Keratinocyte (primary cell): Measurements from ENCODE around the gene OR7A17. TPM values are rescaled to one million over a fixed set of nuclear protein-coding genes. Genes with fewer than 3 reads are reported as not detected.

ENCODE experiments used
- DNase-seq: peaks from one replicate; pipeline ENCODE4 v3.0.0-alpha.2; 2011; ENCODE audit warnings: low read depth, missing footprints, low spot score
- FAIRE-seq: peaks from 2 replicates; lab custom pipeline; 2011; peaks lifted over from hg19 to GRCh38; lab: Jason Lieb, UNC
- H2AFZ ChIP-seq: 2 replicates; pipeline ENCODE4 v1.6.0; 2012; ENCODE audit warnings: low read length, control low read depth, inconsistent platforms; ENCODE audit not compliant: control insufficient read depth
- H3K27ac ChIP-seq: 2 replicates; pipeline ENCODE4 v1.5.1; 2011; ENCODE audit warnings: low read length; ENCODE audit not compliant: control insufficient read depth, insufficient read depth
- H3K27me3 ChIP-seq: 3 replicates; pipeline ENCODE4 v1.6.0; 2011; ENCODE audit warnings: low read length; ENCODE audit not compliant: control insufficient read depth, insufficient read depth; ENCODE audit errors: extremely low read depth
- H3K36me3 ChIP-seq, 2 experiments: 2 replicates in 1 of 2; 3 replicates in 1 of 2; pipeline ENCODE4 v1.5.1; 2011; ENCODE audit warnings: low read length in 2 of 2, mild to moderate bottlenecking in 1 of 2; ENCODE audit not compliant: control insufficient read depth in 2 of 2, insufficient read depth in 2 of 2; ENCODE audit errors: extremely low read depth in 1 of 2
- H3K4me1 ChIP-seq: 3 replicates; pipeline ENCODE4 v1.5.1; 2011; ENCODE audit warnings: low read length; ENCODE audit not compliant: control insufficient read depth, insufficient read depth; ENCODE audit errors: extremely low read depth
- H3K4me2 ChIP-seq: 3 replicates; pipeline ENCODE4 v1.6.0; 2011; ENCODE audit warnings: low read depth, low read length; ENCODE audit not compliant: control insufficient read depth, insufficient read depth; ENCODE audit errors: extremely low read depth
- H3K4me3 ChIP-seq, 3 experiments: fragments of 200-600 bp in 1 of 3; sonication (generic) in 1 of 3; 2 replicates in 2 of 3; 3 replicates in 1 of 3; pipeline ENCODE4 v1.5.1; 2011 to 2016; ENCODE audit warnings: low read length in 3 of 3, mild to moderate bottlenecking in 3 of 3, control low read depth in 2 of 3, inconsistent platforms in 1 of 3, low read depth in 1 of 3, mixed read lengths in 1 of 3, mixed run types in 1 of 3, moderate library complexity in 1 of 3; ENCODE audit not compliant: control insufficient read depth in 2 of 3, insufficient read depth in 2 of 3; ENCODE audit errors: extremely low read depth in 1 of 3
- H3K79me2 ChIP-seq: 2 replicates; pipeline ENCODE4 v1.6.0; 2012; ENCODE audit warnings: low read length; ENCODE audit not compliant: control insufficient read depth, insufficient read depth
- H3K9ac ChIP-seq: 3 replicates; pipeline ENCODE4 v1.6.0; 2011; ENCODE audit warnings: low read length; ENCODE audit not compliant: control insufficient read depth, insufficient read depth; ENCODE audit errors: extremely low read depth
- H3K9me1 ChIP-seq: 3 replicates; pipeline ENCODE4 v1.6.0; 2011; ENCODE audit warnings: low read length; ENCODE audit not compliant: control insufficient read depth, insufficient read depth; ENCODE audit errors: extremely low read depth
- H3K9me3 ChIP-seq: 2 replicates; pipeline ENCODE4 v1.5.1; 2012; ENCODE audit warnings: low read depth, low read length; ENCODE audit not compliant: control insufficient read depth
- H4K20me1 ChIP-seq: 3 replicates; pipeline ENCODE4 v1.6.0; 2011; ENCODE audit warnings: low read length; ENCODE audit not compliant: control insufficient read depth, insufficient read depth; ENCODE audit errors: extremely low read depth
- EZH2 ChIP-seq: IDR thresholded peaks from one replicate; pipeline ENCODE4 v1.6.1; 2012; ENCODE audit warnings: inconsistent platforms, mild to moderate bottlenecking, low read length, moderate library complexity
- dilution Hi-C: fragments of 300-500 bp; cut with MboI; formaldehyde crosslinking; loops from one replicate; pipeline ENCODE4 v1.7.0; 2020; ENCODE audit warnings: low sequenced_read_pairs; ENCODE audit not compliant: extremely low pct_ligation_motif_present
- polyA plus RNA-seq, 5 experiments: library from polyadenylated mRNA; depleted of rRNA in 3 of 5; stranded (reverse) in 3 of 5; stranded (forward) in 1 of 5; unstranded in 1 of 5; fragments of >200 nt; gene quantifications; 1 replicate in 1 of 5; 2 replicates in 3 of 5; 3 replicates in 1 of 5; pipeline versions ENCODE4 v1.2.1 to v1.2.3, GENCODE V29; 2011 to 2012; ENCODE audit warnings: missing spikeins in 2 of 5, low read depth in 1 of 5, low replicate concordance in 1 of 5
- TF ChIP-seq, protein P1 (sequence below), 3 experiments: IDR thresholded peaks in 1 of 3; conservative IDR thresholded peaks in 1 of 3; optimal IDR thresholded peaks in 1 of 3; 2 replicates in 2 of 3; 3 replicates in 1 of 3; pipeline versions ENCODE3 to v1.5.1; 2011; ENCODE audit warnings: low read length in 3 of 3, mild to moderate bottlenecking in 3 of 3, moderate library complexity in 2 of 3, control low read depth in 1 of 3, inconsistent platforms in 1 of 3; ENCODE audit not compliant: insufficient read depth in 2 of 3; ENCODE audit errors: extremely low read depth in 1 of 3

Gene OR7A17
- polyA plus RNA-seq, 1 donor (not counting 4 experiments of a cell fraction or from before 2014, with no cell fraction given), result not detected

DNA sequence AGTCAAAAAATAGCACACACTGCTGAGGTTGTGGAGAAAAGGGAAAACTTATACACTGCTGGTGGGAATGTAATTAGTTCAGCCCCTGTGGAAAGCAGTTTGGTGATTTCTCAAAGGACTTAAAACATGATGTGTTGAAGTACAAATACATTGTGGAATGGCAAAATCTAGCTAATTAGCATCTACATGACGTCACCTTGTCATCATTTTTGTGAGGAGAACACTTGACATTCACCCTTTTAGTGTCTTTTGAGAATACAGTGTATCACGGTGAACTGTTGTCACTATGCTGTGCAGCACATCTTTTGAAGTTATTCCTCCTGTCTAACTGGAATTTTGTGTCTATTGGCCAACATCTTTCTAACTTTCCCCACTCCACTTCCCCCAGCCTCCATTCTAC, 42.8 kb downstream of the OR7A17 start:
- Histone ChIP-seq H3K36me3 (no peaks in the 10 kb centered on the region), H4K20me1 (no peaks in the 10 kb centered on the region), H3K27ac (no peak overlapping the region), H3K4me2 (no peak overlapping the region), H2AFZ (no peak overlapping the region), H3K9me1 (no peaks in the 10 kb centered on the region), H3K4me1 (no peaks in the 10 kb centered on the region), H3K9me3 (no peaks in the 10 kb centered on the region), H3K4me3 (no peak overlapping the region), H3K27me3 (no peaks in the 10 kb centered on the region), H3K9ac (no peak overlapping the region), H3K79me2 (no peaks in the 10 kb centered on the region)
- TF ChIP-seq EZH2, result no peak
- TF ChIP-seq, protein P1, sequence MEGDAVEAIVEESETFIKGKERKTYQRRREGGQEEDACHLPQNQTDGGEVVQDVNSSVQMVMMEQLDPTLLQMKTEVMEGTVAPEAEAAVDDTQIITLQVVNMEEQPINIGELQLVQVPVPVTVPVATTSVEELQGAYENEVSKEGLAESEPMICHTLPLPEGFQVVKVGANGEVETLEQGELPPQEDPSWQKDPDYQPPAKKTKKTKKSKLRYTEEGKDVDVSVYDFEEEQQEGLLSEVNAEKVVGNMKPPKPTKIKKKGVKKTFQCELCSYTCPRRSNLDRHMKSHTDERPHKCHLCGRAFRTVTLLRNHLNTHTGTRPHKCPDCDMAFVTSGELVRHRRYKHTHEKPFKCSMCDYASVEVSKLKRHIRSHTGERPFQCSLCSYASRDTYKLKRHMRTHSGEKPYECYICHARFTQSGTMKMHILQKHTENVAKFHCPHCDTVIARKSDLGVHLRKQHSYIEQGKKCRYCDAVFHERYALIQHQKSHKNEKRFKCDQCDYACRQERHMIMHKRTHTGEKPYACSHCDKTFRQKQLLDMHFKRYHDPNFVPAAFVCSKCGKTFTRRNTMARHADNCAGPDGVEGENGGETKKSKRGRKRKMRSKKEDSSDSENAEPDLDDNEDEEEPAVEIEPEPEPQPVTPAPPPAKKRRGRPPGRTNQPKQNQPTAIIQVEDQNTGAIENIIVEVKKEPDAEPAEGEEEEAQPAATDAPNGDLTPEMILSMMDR (optimal IDR thresholded peaks at IDR 0.05 in 1 of 3, IDR thresholded peaks at IDR 0.05 in 1 of 3, conservative IDR thresholded peaks at IDR 0.05 in 1 of 3; ENCODE audit: extremely low read depth in 1 of 3, insufficient read depth in 2 of 3, low read length in 3 of 3), result no peak
- dilution Hi-C loops, result no loop called here
- DNase-seq, result no peak
- no peak for FAIRE-seq

DNA sequence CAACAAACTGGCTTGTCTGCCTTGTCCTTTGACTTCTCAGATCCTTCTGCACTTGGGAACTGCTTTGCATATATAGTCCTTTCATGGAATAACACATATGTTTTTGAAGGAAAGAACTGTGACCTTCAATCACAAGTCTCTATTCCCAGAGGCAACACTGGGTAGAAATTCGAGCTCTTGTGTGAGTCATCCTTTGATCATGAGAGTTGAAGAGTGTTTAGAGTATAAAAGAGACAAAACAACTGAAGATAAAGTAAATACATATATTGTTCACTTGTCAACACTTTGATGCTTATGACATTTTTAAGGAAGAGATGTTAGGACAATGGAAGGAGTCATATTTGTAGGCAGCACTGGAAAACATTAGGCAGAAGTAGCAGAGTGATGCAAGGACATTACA, 45.7 kb downstream of the OR7A17 start:
- no peak overlapping the region for H3K9ac ChIP-seq
- H3K79me2 ChIP-seq, result no peaks in the 10 kb centered on the region
- no peak overlapping the region for H3K27ac ChIP-seq
- H3K36me3 ChIP-seq, result no peaks in the 10 kb centered on the region
- H3K27me3 ChIP-seq, result no peaks in the 10 kb centered on the region
- no peaks in the 10 kb centered on the region for H3K9me3 ChIP-seq
- DNase-seq (no peak), FAIRE-seq (no peak)
- H3K4me2 ChIP-seq, result no peak overlapping the region
- dilution Hi-C loops, result no loop called here
- H3K4me3 ChIP-seq, result no peak overlapping the region
- TF ChIP-seq, protein P1 (optimal IDR thresholded peaks at IDR 0.05 in 1 of 3, IDR thresholded peaks at IDR 0.05 in 1 of 3, conservative IDR thresholded peaks at IDR 0.05 in 1 of 3; ENCODE audit: extremely low read depth in 1 of 3, insufficient read depth in 2 of 3, low read length in 3 of 3), result no peak
- TF ChIP-seq EZH2, result no peak
- no peaks in the 10 kb centered on the region for H4K20me1 ChIP-seq
- no peaks in the 10 kb centered on the region for H3K4me1 ChIP-seq
- H2AFZ ChIP-seq, result no peak overlapping the region
- H3K9me1 ChIP-seq, result no peaks in the 10 kb centered on the region
